Activated CD4-positive, alpha-beta T cell treated with anti-CD3 and anti-CD28 coated beads, Interleukin-10, Interleukin-2, amounts not matched to agents 100 ng/mL and 50 ng/mL, durations not matched to agents 16 hours and 8 hours (primary cell): Measurements from ENCODE around the gene PDE7B.
"Not testable (repeated sequence)": the region's sequence is repeated elsewhere in the genome, so short reads cannot be mapped to it uniquely, and the experiment has no call there.

Experiments
- DNase-seq: peaks from one replicate; pipeline ENCODE4 v3.0.0-alpha.2; 2020

PDE7B gene

GRCh38 chr6:136079701-136080565 lies 228.4 kb downstream of the PDE7B start:
- no peak for DNase-seq

DNA sequence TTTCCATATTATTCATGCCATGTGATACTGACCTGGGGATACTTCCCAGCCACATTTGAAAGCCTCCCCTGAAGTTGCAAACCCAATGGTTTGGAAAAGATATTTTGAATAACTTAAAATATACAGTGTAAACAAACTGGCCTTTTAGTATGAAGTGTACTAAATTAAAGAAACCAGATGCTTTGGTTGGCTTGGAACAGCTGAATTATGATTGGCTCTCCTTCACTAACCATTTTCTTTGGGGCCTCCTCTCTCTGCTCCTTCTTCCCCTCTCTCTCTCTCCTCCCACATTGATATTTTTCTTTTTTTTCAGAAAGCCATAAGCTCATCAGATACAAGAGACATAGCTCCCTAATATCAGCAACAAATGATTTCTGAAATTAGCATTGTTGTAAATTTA lies 232.0 kb downstream of the PDE7B start:
- DNase-seq = no peak

DNA sequence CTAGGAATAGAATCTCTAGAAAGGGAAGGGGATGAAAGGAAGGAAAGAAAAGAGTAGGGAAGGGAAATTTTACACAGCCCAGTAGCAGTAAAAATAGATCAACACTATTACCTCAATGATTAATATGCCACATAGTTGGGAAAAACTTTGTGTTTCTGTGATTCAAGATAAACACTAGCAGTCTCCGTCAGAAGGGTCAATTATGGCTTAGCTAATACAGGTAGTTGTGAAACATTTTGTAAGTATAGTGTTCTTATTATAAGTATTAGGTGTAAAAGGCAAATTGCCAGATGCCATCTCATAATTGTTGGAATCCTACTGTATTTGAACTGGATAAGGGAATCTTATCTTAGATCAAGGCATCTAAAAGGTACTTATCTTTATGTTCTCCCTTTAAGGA lies 232.9 kb downstream of the PDE7B start:
- no peak for DNase-seq

- no peak for DNase-seq
Measured at GRCh38 chr6:136085370-136086115, 234.0 kb downstream of the PDE7B start.

- DNase-seq = no peak
Measured at GRCh38 chr6:136086686-136087085, 235.2 kb downstream of the PDE7B start.

DNA sequence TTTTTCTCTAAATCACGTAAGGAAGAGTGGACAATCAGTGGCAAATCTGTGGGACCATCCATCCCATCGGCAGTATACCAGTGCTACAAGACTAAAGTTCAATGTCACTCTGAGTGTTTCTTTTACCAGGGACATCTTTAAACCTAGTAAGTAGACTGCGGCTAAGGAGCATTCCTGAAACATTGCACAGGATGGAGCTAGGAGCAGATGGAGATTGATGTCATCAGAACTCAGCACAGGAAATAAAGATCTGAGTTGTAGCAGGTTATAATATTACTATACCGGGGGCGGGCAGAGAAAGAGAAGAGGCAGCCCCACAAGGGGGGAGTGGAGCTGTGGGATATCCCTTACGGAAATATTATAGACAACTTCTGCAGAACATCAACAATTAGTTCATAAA lies 236.5 kb downstream of the PDE7B start:
- DNase-seq = no peak

- no peak for DNase-seq
Measured at GRCh38 chr6:136088693-136089092, 237.2 kb downstream of the PDE7B start.

- DNase-seq = no peak
Measured at GRCh38 chr6:136089876-136090275, 238.4 kb downstream of the PDE7B start.

GRCh38 chr6:136090929-136091328 lies 239.4 kb downstream of the PDE7B start:
- DNase-seq = no peak

GRCh38 chr6:136092897-136093296 lies 241.4 kb downstream of the PDE7B start:
- no peak for DNase-seq

- DNase-seq = no peak
Measured at GRCh38 chr6:136093835-136094234, 242.3 kb downstream of the PDE7B start.

DNA sequence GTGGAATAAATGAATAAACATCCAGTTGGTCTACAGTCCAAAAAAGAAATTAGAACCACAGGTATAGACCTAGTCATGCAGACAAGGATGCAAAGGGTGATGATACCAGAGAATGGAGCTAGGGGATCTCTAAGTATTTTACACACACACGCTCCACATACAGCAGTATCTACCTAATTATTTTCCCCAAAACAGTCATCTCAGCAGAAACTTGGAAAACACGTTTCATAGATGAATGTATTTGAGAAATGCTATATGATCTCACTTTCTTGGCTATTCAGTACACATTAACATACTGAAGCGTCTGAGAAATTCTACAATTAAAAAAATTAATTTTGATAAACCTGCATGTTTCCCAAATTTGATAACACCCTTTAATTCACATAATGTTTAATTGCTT lies 243.3 kb downstream of the PDE7B start:
- no peak for DNase-seq

GRCh38 chr6:136095986-136096385 lies 244.5 kb downstream of the PDE7B start:
- DNase-seq = no peak

DNA sequence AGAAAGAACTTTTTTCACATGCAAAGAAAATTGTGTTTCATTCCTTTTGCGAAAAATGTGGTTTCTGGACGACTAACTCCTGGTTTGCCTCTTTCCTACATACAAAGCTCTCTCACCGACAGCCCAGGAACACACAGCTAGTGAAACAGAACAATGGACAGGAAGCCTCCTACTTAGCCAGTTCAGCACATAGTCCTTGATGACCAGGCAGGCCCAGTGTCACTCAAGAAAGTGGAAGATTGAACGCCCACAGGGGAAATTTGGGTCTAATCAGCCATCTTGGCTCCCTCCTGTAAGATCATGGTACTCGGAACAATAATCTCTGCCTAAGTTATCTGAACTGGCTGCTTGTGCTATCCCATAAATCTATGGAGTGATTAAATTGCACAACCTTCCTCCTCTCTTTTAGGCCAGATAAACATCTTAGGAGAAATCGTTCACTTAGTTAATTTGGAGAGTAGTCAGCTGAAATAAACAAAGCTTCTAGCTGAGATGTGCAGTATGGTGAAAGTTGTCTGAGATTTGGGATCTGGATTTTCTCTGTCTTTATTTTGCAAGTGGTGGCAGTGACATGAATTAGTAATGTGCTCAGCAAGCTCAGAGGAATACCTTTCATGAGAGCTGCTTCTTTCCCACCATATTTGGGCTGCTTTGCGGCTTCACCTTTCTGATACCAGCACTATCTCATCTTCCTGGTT lies 251.6 kb downstream of the PDE7B start:
- DNase-seq = no peak

DNA sequence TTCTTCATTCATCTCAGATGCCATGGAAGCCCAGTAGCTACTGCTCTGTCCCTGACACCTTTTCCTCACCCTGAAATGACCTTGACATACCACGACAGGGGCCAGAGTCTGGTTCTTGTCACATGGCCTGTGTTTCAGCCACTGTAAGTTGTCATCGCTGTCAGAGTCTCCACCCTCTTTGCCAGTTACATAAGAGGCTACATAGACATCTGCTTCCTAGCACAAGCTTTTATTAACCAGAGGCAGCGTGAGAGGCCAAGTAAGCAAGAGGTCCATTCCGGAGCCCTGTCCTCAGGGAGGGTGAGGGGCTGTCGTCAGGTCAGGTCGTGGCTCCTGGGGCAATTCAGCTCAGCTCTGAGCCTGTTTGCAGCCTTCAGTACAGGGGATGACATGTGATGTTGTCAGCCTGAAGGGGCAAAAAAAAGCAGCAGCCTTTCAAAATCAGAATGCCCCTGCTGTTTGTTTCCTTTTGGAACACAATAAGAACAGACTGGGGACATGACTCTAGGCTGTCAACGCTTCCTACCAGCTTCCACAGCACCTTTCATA lies 252.3 kb downstream of the PDE7B start:
- no peak for DNase-seq

- DNase-seq = no peak
Measured at GRCh38 chr6:136104556-136104955, 253.1 kb downstream of the PDE7B start.

DNA sequence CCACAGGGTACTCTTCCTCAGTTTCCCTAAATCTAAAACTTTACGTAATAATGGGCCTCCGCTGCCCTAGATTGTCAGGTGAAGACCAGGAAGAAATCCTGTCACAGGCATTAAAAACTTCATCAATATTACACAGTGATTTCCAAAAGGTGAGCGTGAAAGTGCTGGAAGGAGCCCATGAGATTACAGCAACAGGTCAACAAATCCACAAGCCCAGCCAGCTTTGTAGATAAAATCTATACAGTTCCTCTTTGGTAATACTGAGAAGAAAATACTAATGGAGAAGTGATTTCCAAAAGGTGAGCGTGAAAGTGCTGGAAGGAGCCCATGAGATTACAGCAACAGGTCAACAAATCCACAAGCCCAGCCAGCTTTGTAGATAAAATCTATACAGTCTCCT lies 254.3 kb downstream of the PDE7B start:
- DNase-seq = not testable (repeated sequence)

DNA sequence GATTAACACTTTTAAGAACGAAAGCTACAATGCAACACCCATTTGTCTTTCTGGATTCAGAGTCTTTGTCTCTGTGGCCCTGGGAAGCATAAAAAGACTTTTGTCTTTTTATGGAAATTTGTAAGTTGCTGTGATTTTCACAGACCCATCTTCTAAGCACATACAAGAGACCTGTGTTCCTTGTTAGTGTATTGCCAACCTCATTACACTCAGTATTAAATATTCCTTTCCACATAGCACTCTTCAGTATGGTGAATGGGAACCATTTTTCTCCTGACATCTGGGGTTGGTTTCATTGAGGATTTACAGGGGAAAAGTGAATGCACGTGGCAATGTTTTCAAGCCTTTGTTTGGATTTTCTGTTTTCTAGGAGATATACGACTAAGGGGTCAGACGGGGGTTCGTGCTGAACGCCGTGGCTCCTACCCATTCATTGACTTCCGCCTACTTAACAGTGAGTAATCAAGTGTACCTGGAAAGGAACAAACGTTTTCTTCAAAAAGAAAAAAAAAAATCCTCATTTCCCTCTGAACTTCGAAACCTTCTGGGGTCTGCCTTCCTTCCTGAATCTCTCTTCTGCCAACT lies 257.0 kb downstream of the PDE7B start:
- no peak for DNase-seq

- no peak for DNase-seq
Measured at GRCh38 chr6:136111831-136112230, 260.3 kb downstream of the PDE7B start.

GRCh38 chr6:136112262-136112661 lies 260.8 kb downstream of the PDE7B start:
- DNase-seq = no peak

GRCh38 chr6:136113736-136114173 lies 262.3 kb downstream of the PDE7B start:
- DNase-seq = no peak

DNA sequence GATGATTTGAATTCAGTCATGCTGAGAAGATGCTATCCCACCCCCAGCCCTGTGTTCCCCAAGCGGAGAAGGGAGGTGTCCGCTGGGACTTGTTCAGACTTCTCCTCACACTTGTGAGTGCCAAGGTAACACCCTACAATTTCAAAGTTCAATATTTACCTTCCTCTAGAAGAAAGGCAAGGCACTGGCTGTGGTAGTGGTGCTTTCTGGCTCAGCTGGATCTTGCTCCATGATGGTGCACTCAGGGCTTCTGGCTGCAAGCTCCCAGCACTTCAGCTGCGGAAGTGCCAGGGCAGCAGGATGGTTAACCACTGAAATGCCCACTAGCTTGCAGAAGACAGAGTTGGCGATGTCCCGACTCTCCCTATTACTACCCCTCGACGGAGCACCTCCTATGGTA lies 263.2 kb downstream of the PDE7B start:
- no peak for DNase-seq

GRCh38 chr6:136115941-136116340 lies 264.4 kb downstream of the PDE7B start:
- no peak for DNase-seq
